Osteoblast (primary cell): ENCODE measurements around the gene UCP2. TPM values are rescaled to one million over a fixed set of nuclear protein-coding genes. Genes with fewer than 3 reads are reported as not detected.
"Not testable (repeated sequence)": the region's sequence is repeated elsewhere in the genome, so short reads cannot be mapped to it uniquely, and the experiment has no call there.

Experiments used
- DNase-seq: peaks from one replicate; pipeline ENCODE4 v3.0.0; 2011; ENCODE audit warnings: low spot score, mixed read lengths; ENCODE audit not compliant: insufficient read length; ENCODE audit errors: missing footprints
- H2AFZ ChIP-seq: 2 replicates; pipeline ENCODE4 v1.6.0; 2011; ENCODE audit warnings: mild to moderate bottlenecking, low read length
- H3K27ac ChIP-seq: 2 replicates; pipeline ENCODE4 v1.5.1; 2011; ENCODE audit warnings: mild to moderate bottlenecking, low read depth, low read length, moderate library complexity
- H3K27me3 ChIP-seq: 2 replicates; pipeline ENCODE4 v1.6.0; 2012; ENCODE audit warnings: mild to moderate bottlenecking, control low read depth, inconsistent platforms, low read length, moderate library complexity; ENCODE audit not compliant: insufficient read depth
- H3K36me3 ChIP-seq: 2 replicates; pipeline ENCODE4 v1.5.1; 2011; ENCODE audit warnings: mild to moderate bottlenecking, low read length, control low read depth, moderate library complexity; ENCODE audit not compliant: insufficient read depth
- H3K4me1 ChIP-seq: 2 replicates; pipeline ENCODE4 v1.5.1; 2011; ENCODE audit warnings: mild to moderate bottlenecking, low read length, control low read depth, moderate library complexity; ENCODE audit not compliant: insufficient read depth
- H3K4me2 ChIP-seq: 2 replicates; pipeline ENCODE4 v1.6.0; 2011; ENCODE audit warnings: mild to moderate bottlenecking, low read length; ENCODE audit not compliant: insufficient read depth
- H3K4me3 ChIP-seq: fragments of 200-600 bp; sonication (generic); 3 replicates; pipeline ENCODE4 v1.5.1; 2012; ENCODE audit warnings: mild to moderate bottlenecking, low read length, inconsistent platforms; ENCODE audit not compliant: insufficient read depth
- H3K79me2 ChIP-seq: 2 replicates; pipeline ENCODE4 v1.6.0; 2012; ENCODE audit warnings: mild to moderate bottlenecking, low read length, control low read depth, inconsistent platforms; ENCODE audit not compliant: insufficient read depth
- H3K9me3 ChIP-seq: 2 replicates; pipeline ENCODE4 v1.5.1; 2011; ENCODE audit warnings: low read depth, low read length, control low read depth
- H4K20me1 ChIP-seq: 2 replicates; pipeline ENCODE4 v1.6.0; 2012; ENCODE audit warnings: mild to moderate bottlenecking, low read length, control low read depth; ENCODE audit not compliant: insufficient read depth
- total RNA-seq: library from RNA; depleted of rRNA; stranded (reverse); fragments of >200 nt; gene quantifications from 2 replicates; pipeline ENCODE4 v1.2.3, GENCODE V29; 2012
- TF ChIP-seq, protein P1 (sequence below): IDR thresholded peaks from 2 replicates; pipeline ENCODE4 v1.5.1; 2011; ENCODE audit warnings: mild to moderate bottlenecking, low read depth, low read length, moderate library complexity; ENCODE audit errors: extremely low read depth

UCP2 gene
- total RNA-seq, 1 donor: under 0.01 TPM

DNA sequence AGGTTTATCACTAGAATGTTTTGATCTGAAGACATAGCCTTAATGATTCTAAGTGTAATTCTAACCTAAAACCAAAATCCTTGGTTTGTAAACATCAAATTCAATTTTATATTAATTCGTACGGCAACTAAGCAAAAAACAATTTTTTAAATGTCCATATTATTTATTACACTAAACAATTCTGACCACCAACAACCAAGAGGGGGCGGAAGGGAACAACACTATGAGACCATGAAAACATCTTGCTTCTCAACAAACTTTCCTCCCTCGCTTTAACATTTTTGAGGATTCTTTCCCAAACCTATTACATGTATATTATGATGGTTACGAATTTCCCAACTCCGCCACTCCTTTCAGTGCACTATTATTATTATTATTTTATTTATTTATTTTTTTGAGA is 6.5 kb upstream of the UCP2 start:
- no peaks in the 10 kb centered on the region for H3K79me2 ChIP-seq
- H3K27me3 ChIP-seq: no peaks in the 10 kb centered on the region
- H4K20me1 ChIP-seq: no peaks in the 10 kb centered on the region
- H3K4me2 ChIP-seq: no peak overlapping the region
- DNase-seq: no peak
- H3K27ac ChIP-seq: no peak overlapping the region
- H3K4me3 ChIP-seq: no peak overlapping the region
- H3K9me3 ChIP-seq: no peaks in the 10 kb centered on the region
- H2AFZ ChIP-seq: no peak overlapping the region
- no peaks in the 10 kb centered on the region for H3K4me1 ChIP-seq
- no peaks in the 10 kb centered on the region for H3K36me3 ChIP-seq
- TF ChIP-seq, protein P1, sequence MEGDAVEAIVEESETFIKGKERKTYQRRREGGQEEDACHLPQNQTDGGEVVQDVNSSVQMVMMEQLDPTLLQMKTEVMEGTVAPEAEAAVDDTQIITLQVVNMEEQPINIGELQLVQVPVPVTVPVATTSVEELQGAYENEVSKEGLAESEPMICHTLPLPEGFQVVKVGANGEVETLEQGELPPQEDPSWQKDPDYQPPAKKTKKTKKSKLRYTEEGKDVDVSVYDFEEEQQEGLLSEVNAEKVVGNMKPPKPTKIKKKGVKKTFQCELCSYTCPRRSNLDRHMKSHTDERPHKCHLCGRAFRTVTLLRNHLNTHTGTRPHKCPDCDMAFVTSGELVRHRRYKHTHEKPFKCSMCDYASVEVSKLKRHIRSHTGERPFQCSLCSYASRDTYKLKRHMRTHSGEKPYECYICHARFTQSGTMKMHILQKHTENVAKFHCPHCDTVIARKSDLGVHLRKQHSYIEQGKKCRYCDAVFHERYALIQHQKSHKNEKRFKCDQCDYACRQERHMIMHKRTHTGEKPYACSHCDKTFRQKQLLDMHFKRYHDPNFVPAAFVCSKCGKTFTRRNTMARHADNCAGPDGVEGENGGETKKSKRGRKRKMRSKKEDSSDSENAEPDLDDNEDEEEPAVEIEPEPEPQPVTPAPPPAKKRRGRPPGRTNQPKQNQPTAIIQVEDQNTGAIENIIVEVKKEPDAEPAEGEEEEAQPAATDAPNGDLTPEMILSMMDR: peak; percentile 40

DNA sequence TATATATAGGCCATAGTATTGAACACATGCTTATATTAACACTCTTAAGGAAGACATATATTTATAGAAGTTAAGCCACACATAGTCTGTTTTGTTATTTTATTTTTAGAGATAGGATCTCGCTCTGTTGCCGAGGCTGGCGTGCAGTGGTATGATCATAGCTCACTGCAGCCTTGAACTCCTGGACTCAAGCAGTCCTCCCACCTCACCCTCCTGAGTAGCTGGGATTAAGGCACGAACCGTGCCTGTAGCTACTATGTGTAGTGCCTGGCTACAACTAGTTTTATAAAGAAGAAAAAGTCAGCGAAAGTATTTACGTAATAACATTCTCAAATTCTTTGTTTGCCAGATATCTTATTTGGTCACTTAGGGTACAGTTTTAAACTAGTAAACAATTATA is 5.6 kb upstream of the UCP2 start:
- no peaks in the 10 kb centered on the region for H4K20me1 ChIP-seq
- TF ChIP-seq, protein P1: no peak
- no peaks in the 10 kb centered on the region for H3K79me2 ChIP-seq
- no peaks in the 10 kb centered on the region for H3K9me3 ChIP-seq
- H3K4me2 ChIP-seq: no peak overlapping the region
- no peaks in the 10 kb centered on the region for H3K27me3 ChIP-seq
- H3K4me3 ChIP-seq: no peak overlapping the region
- H3K4me1 ChIP-seq: no peaks in the 10 kb centered on the region
- no peaks in the 10 kb centered on the region for H3K36me3 ChIP-seq
- H3K27ac ChIP-seq: no peak overlapping the region
- no peak for DNase-seq
- H2AFZ ChIP-seq: no peak overlapping the region

DNA sequence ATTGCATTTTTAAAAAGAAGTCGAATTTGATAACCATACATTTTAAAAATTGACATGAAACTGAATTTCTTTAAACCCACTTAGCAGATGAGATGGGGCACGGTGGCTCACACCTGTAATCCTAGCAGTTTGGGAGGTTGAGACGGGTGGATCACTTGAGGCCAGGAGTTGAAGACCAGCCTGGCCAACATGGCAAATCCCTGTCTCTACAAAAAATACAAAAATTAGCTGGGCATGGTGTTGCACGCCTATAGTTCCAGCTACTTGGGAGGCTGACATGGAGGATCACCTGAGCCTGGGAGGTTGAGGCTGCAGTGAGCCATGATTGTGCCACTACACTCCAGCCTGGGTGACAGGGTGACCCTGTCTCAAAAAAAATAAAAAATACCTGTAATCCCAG is 3.0 kb upstream of the UCP2 start:
- not testable (repeated sequence) for H3K27me3 ChIP-seq, H3K9me3 ChIP-seq, H3K27ac ChIP-seq, H3K4me2 ChIP-seq, H4K20me1 ChIP-seq, H3K4me3 ChIP-seq, DNase-seq, H3K36me3 ChIP-seq, H3K4me1 ChIP-seq, H2AFZ ChIP-seq, H3K79me2 ChIP-seq

DNA sequence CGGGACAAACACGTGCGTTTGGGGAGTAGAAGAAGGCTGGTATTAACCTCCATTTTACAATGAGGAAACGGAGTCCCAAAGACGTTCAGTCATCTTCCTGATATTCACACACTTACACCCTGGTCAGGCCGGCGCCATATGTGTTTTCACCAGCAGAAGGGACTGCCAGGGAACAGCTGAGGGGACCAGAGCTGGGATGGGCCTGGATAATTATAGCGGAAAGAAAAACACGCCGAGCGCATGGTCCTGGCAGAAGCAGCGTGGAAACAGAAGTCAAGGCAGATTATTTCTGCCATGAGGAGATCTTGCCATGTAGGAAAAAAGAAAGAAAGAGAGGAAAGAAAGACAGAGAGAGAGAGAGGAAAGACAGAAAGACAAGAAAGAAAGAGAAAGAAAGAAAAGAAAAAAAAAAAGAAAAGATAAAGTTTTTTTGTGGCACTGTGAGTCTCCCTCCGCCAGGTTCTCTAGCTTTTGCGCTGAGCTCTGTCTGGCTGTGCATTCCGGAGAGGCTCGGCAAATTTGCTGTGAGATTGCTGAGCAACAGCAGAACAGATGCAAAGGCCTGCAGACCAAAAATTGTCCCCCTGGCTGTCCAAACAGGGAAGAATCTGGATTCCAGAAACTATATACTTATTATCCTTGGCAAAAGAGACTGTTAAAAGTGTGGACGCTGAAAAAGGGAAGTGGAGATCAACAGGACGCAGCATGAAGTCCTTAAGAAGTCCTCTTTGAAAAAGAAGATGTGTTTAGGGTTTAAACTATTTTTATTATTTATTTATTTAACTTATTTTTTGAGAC is 1.3 kb upstream of the UCP2 start:
- H3K9me3 ChIP-seq: no peaks in the 10 kb centered on the region
- peak overlapping the region; percentile 91 for H2AFZ ChIP-seq
- no peaks in the 10 kb centered on the region for H3K79me2 ChIP-seq
- H3K27ac ChIP-seq: no peak overlapping the region
- DNase-seq: peak; percentile 74
- peak overlapping the region; percentile 74 for H3K4me3 ChIP-seq
- H3K27me3 ChIP-seq: no peaks in the 10 kb centered on the region
- H3K36me3 ChIP-seq: no peaks in the 10 kb centered on the region
- H3K4me1 ChIP-seq: no peaks in the 10 kb centered on the region
- H3K4me2 ChIP-seq: peak overlapping the region; percentile 86
- no peaks in the 10 kb centered on the region for H4K20me1 ChIP-seq
- TF ChIP-seq, protein P1: no peak
